ENCODE measurements around the gene CSNK1G2. TPM values are rescaled to one million over a fixed set of nuclear protein-coding genes. Genes with fewer than 3 reads are reported as not detected.

The CSNK1G2 gene
- total and polyA plus RNA-seq, 2 of the 13 experiments (the other 11 are each of a cell fraction or from before 2014, with no cell fraction given), result 53.8 to 72.5 TPM

DNA sequence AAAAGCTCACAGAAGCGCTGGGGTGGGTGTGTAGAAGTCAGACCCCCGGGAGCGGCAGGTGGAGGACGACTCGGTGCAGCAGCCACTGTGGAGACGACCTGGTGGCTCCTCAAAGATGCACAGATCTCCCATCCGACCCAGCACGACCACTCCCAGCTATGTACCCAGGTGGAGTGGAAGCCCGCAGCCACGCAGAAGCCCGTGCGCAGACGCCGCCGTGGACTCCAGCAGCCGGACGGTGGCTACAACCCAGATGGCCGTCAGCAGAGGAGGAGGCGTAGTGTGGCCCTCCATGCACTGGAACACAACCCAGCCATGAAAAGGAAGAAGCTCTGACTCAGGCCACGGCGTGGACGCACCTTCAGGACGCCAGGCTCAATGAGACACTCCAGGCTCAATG lies 21.7 kb downstream of the CSNK1G2 start:
- Histone ChIP-seq H3K36me3 (replicated peaks in 1 of 2; ENCODE audit: control insufficient read depth in 1 of 2, insufficient read depth in 2 of 2, low read length in 2 of 2) (peaks cover 4 to 9% of the 10 kb centered on the region in 2 experiments; a peak in 4 of 5 replicates), H3K79me2 (ENCODE audit: insufficient read depth, low read length) (peaks cover 5% of the 10 kb centered on the region), H4K20me1 (ENCODE audit: insufficient read depth, low read length) (peaks cover 11% of the 10 kb centered on the region; the same call in 1 of the 2 replicates), H3K27me3 (ENCODE audit: control insufficient read depth in 1 of 2, insufficient read depth in 2 of 2, low read length in 2 of 2) (no peaks in the 10 kb centered on the region), H2AFZ (ENCODE audit: low read length) (no peak overlapping the region), H3K9ac (ENCODE audit: insufficient read depth, low read depth, low read length) (no peak overlapping the region), H3K4me1 (ENCODE audit: insufficient read depth, low read length) (no peaks in the 10 kb centered on the region), H3K4me2 (ENCODE audit: low read depth, low read length) (no peak overlapping the region), H3K4me3 (replicated peaks in 1 of 3; ENCODE audit: insufficient read depth in 1 of 3, low read depth in 2 of 3, low read length in 3 of 3) (no peak overlapping the region), H3K27ac (ENCODE audit: extremely low read length, insufficient read depth, low read length) (no peak overlapping the region), H3K9me3 (ENCODE audit: low read length) (no peaks in the 10 kb centered on the region)
- WGBS (ENCODE audit: low lambda C conversion rate), result 97% methylated on average over 23 of the region's 23 CpGs
- ChIA-PET CTCF (ENCODE audit: low intra/inter-chr PET ratio, low total read pairs) (no interaction called here), POLR2A (no interaction called here)
- BruUV-seq (replicated peaks), result no TSS peak
- ATAC-seq (no peak), FAIRE-seq (no peak), DNase-seq (ENCODE audit: low spot score) (no peak)
- in situ Hi-C loops (cut with HindIII; ENCODE audit: extremely low pct_ligation_motif_present, low pct_unique_long_range_greater_than_20kb), result no loop called here
- peak; percentile 39 for TF ChIP-seq AGO2 (optimal IDR thresholded peaks at IDR 0.05; ENCODE audit: low read depth, low read length)
- no peak for TF ChIP-seq ZNF224 (CRISPR knock-in tag; IDR thresholded peaks at IDR 0.05)
- no peak for TF ChIP-seq RBFOX2 (IDR thresholded peaks at IDR 0.05; ENCODE audit: low read depth, low read length)
- intact Hi-C loops (cut with micrococcal nuclease; ENCODE audit: unreplicated experiment), result no loop called here

- no peak overlapping the region for H3K4me3 ChIP-seq (replicated peaks in 1 of 3; ENCODE audit: insufficient read depth in 1 of 3, low read depth in 2 of 3, low read length in 3 of 3)
- no peaks in the 10 kb centered on the region for H3K9me3 ChIP-seq (ENCODE audit: low read length)
- no peak overlapping the region for H2AFZ ChIP-seq (ENCODE audit: low read length)
- no TSS peak for BruUV-seq (replicated peaks)
- DNase-seq (ENCODE audit: low spot score) (no peak), ATAC-seq (no peak), FAIRE-seq (no peak)
- H3K4me2 ChIP-seq (ENCODE audit: low read depth, low read length), result no peak overlapping the region
- peak; percentile 13 for TF ChIP-seq AGO2 (optimal IDR thresholded peaks at IDR 0.05; ENCODE audit: low read depth, low read length)
- no peak for TF ChIP-seq ZNF557 (CRISPR knock-in tag; IDR thresholded peaks at IDR 0.05)
- peaks cover 5% of the 10 kb centered on the region; the same call in 1 of the 2 replicates for H4K20me1 ChIP-seq (ENCODE audit: insufficient read depth, low read length)
- in situ Hi-C loops (cut with HindIII; ENCODE audit: extremely low pct_ligation_motif_present, low pct_unique_long_range_greater_than_20kb), result no loop called here
- peaks cover 12 to 27% of the 10 kb centered on the region in 2 experiments; a peak in 4 of 5 replicates for H3K36me3 ChIP-seq (replicated peaks in 1 of 2; ENCODE audit: control insufficient read depth in 1 of 2, insufficient read depth in 2 of 2, low read length in 2 of 2)
- 98% methylated on average over 22 of the region's 26 CpGs for WGBS (ENCODE audit: low lambda C conversion rate)
- POLR2A ChIA-PET, result no interaction called here
- no peaks in the 10 kb centered on the region for H3K4me1 ChIP-seq (ENCODE audit: insufficient read depth, low read length)
- intact Hi-C loops (cut with micrococcal nuclease; ENCODE audit: unreplicated experiment), result no loop called here
- CTCF ChIA-PET (ENCODE audit: low intra/inter-chr PET ratio, low total read pairs), result no interaction called here
- H3K9ac ChIP-seq (ENCODE audit: insufficient read depth, low read depth, low read length), result no peak overlapping the region
- H3K79me2 ChIP-seq (ENCODE audit: insufficient read depth, low read length), result peaks cover 2% of the 10 kb centered on the region
- H3K27ac ChIP-seq (ENCODE audit: extremely low read length, insufficient read depth, low read length), result no peak overlapping the region
- no peaks in the 10 kb centered on the region for H3K27me3 ChIP-seq (ENCODE audit: control insufficient read depth in 1 of 2, insufficient read depth in 2 of 2, low read length in 2 of 2)
Measured at GRCh38 chr19:1967087-1967608, 26.2 kb downstream of the CSNK1G2 start.
